ENCODE measurements around the gene MAPKAP1.

MAPKAP1 gene

GRCh38 chr9:125457357-125457756 is 249.7 kb downstream of the MAPKAP1 start:
- DNase-seq (ENCODE audit: low read depth) = no peak

- no peak for DNase-seq (ENCODE audit: low read depth)
Observed at GRCh38 chr9:125455876-125456275, 251.1 kb downstream of the MAPKAP1 start.

- no peak for DNase-seq (ENCODE audit: low read depth)
Observed at GRCh38 chr9:125455132-125455531, 251.9 kb downstream of the MAPKAP1 start.

- no peak for DNase-seq (ENCODE audit: low read depth)
Observed at GRCh38 chr9:125447202-125447802, 259.7 kb downstream of the MAPKAP1 start.

GRCh38 chr9:125446561-125447094 is 260.4 kb downstream of the MAPKAP1 start:
- DNase-seq (ENCODE audit: low read depth) = no peak

- no peak for DNase-seq (ENCODE audit: low read depth)
Observed at GRCh38 chr9:125444956-125445506, 262.0 kb downstream of the MAPKAP1 start.

- DNase-seq (ENCODE audit: low read depth) = no peak
Observed at GRCh38 chr9:125444166-125444565, 262.8 kb downstream of the MAPKAP1 start.

GRCh38 chr9:125443367-125443766 is 263.6 kb downstream of the MAPKAP1 start:
- no peak for DNase-seq (ENCODE audit: low read depth)

GRCh38 chr9:125442452-125442851 is 264.6 kb downstream of the MAPKAP1 start:
- no peak for DNase-seq (ENCODE audit: low read depth)

- no peak for DNase-seq (ENCODE audit: low read depth)
Observed at GRCh38 chr9:125440411-125440810, 266.6 kb downstream of the MAPKAP1 start.

- no peak for DNase-seq (ENCODE audit: low read depth)
Observed at GRCh38 chr9:125439434-125440272, 267.4 kb downstream of the MAPKAP1 start.

- no peak for DNase-seq (ENCODE audit: low read depth)
Observed at GRCh38 chr9:125438506-125439433, 268.2 kb downstream of the MAPKAP1 start.

GRCh38 chr9:125437771-125438221 is 269.2 kb downstream of the MAPKAP1 start:
- no peak for DNase-seq (ENCODE audit: low read depth)

- DNase-seq (ENCODE audit: low read depth) = no peak
Observed at GRCh38 chr9:125436613-125437443, 270.2 kb downstream of the MAPKAP1 start.

- DNase-seq (ENCODE audit: low read depth) = no peak
Observed at GRCh38 chr9:125435776-125436612, 271.0 kb downstream of the MAPKAP1 start.

- DNase-seq (ENCODE audit: low read depth) = no peak
Observed at GRCh38 chr9:125434986-125435775, 271.8 kb downstream of the MAPKAP1 start.

- no peak for DNase-seq (ENCODE audit: low read depth)
Observed at GRCh38 chr9:125433461-125434011, 273.5 kb downstream of the MAPKAP1 start.

- DNase-seq (ENCODE audit: low read depth) = no peak
Observed at GRCh38 chr9:125432715-125433385, 274.2 kb downstream of the MAPKAP1 start.
